Measurements from ENCODE around the gene RNF34. TPM values are rescaled to one million over a fixed set of nuclear protein-coding genes. Genes with fewer than 3 reads are reported as not detected.

The RNF34 gene
- total and polyA plus RNA-seq, 2 of the 8 experiments (the other 6 are each of a cell fraction or from before 2014, with no cell fraction given) = 37.9 to 57.6 TPM

- no peak overlapping the region for H3K4ac ChIP-seq (replicated peaks; ENCODE audit: insufficient read length, low read depth, low read length)
- WGBS, 2 experiments (ENCODE audit: extremely low coverage in 1 of 2, insufficient coverage in 1 of 2, insufficient read length in 1 of 2, insufficient replicate concordance in 2 of 2, low coverage in 1 of 2, low lambda C conversion rate in 2 of 2, missing lambda C conversion rate in 1 of 2) = 88% methylated on average over 10 of the region's 16 CpGs; no CpG with 5 or more reads in 1 of the 2 experiments
- H3K23me2 ChIP-seq (ENCODE audit: low read depth, low read length) = no peaks in the 10 kb centered on the region
- H2BK120ac ChIP-seq (replicated peaks; ENCODE audit: low read depth, low read length) = no peak overlapping the region
- H3K4me3 ChIP-seq (ENCODE audit: extremely low read depth in 1 of 4, insufficient read depth in 2 of 4, low read depth in 3 of 4, low read length in 4 of 4) = no peak overlapping the region
- H3K27ac ChIP-seq (ENCODE audit: low read depth, low read length) = no peak overlapping the region
- peaks cover 12% of the 10 kb centered on the region for H3K79me1 ChIP-seq (ENCODE audit: low read depth, low read length)
- H3K9ac ChIP-seq (replicated peaks in 1 of 4; ENCODE audit: extremely low read depth in 1 of 4, low read depth in 3 of 4, low read length in 3 of 4) = no peak overlapping the region
- no peak overlapping the region for H4K5ac ChIP-seq (ENCODE audit: insufficient read length, low read depth, low read length)
- ChIA-PET POLR2A (ENCODE audit: partially characterized antibody) (no interaction called here), CTCF (ENCODE audit: partially characterized antibody) (interaction anchor here (0.8 to 1.2 kb wide), 2 partner anchors 10 to 38 kb away, joined by 3 to 6 read pairs; no protein-coding TSS in a partner anchor)
- H3K4me2 ChIP-seq (ENCODE audit: insufficient read depth in 1 of 2, low read depth in 2 of 2, low read length in 2 of 2) = no peak overlapping the region
- no peak overlapping the region for H3K14ac ChIP-seq (ENCODE audit: insufficient read length)
- H3K9me3 ChIP-seq (ENCODE audit: insufficient read depth in 2 of 2, low read depth in 1 of 2, low read length in 1 of 2) = no peaks in the 10 kb centered on the region
- H3K4me1 ChIP-seq (replicated peaks in 1 of 4; ENCODE audit: control insufficient read depth in 3 of 4, insufficient read depth in 4 of 4, low read length in 3 of 4) = peaks cover 0 to 2% (median 0%) of the 10 kb centered on the region in 4 experiments; a peak in 3 of 7 replicates
- H2AK5ac ChIP-seq (ENCODE audit: low read depth, low read length) = no peak overlapping the region
- H2BK15ac ChIP-seq (ENCODE audit: low read length) = no peak overlapping the region
- H4K91ac ChIP-seq (replicated peaks; ENCODE audit: insufficient read length, low read length) = no peak overlapping the region
- H3K18ac ChIP-seq (ENCODE audit: extremely low read depth, low read length) = no peak overlapping the region; the same call in 1 of the 2 replicates
- no peak overlapping the region for H2BK12ac ChIP-seq (ENCODE audit: low read depth, low read length)
- no peak overlapping the region for H2BK20ac ChIP-seq (ENCODE audit: low read length)
- H4K20me1 ChIP-seq (replicated peaks in 1 of 2; ENCODE audit: control insufficient read depth in 1 of 2, insufficient read depth in 2 of 2, low read length in 2 of 2) = peaks cover 12 to 16% of the 10 kb centered on the region in 2 experiments
- FAIRE-seq = no peak
- no peak overlapping the region for H3K23ac ChIP-seq (ENCODE audit: insufficient read length)
- no peak overlapping the region; the same call in 1 of the 2 replicates for H2BK5ac ChIP-seq (ENCODE audit: low read depth, low read length)
- H2AFZ ChIP-seq (ENCODE audit: low read length) = no peak overlapping the region
- H3K36me3 ChIP-seq (ENCODE audit: control insufficient read depth in 2 of 4, insufficient read depth in 4 of 4, low read length in 3 of 4) = peaks cover 2 to 29% (median 11%) of the 10 kb centered on the region in 4 experiments; a peak in 6 of 8 replicates
- H3K56ac ChIP-seq (replicated peaks; ENCODE audit: insufficient read length, low read depth, low read length) = no peak overlapping the region
- DNase-seq (ENCODE audit: low read depth in 1 of 2, low spot score in 2 of 2) = no peak
- no peak overlapping the region for H4K8ac ChIP-seq (ENCODE audit: extremely low read depth, insufficient read depth, low read length)
- no peaks in the 10 kb centered on the region for H3K27me3 ChIP-seq (replicated peaks in 1 of 4; ENCODE audit: control insufficient read depth in 3 of 4, extremely low read depth in 1 of 4, insufficient read depth in 3 of 4, low read length in 3 of 4)
- peaks cover 0 to 24% of the 10 kb centered on the region in 2 experiments; a peak in 1 of 4 replicates for H3K79me2 ChIP-seq (ENCODE audit: control insufficient read depth in 1 of 2, insufficient read depth in 2 of 2, low read length in 2 of 2)
- TF ChIP-seq YY1 (IDR thresholded peaks at IDR 0.05; ENCODE audit: low read depth, low read length) (no peak), CHD1 (IDR thresholded peaks at IDR 0.05; ENCODE audit: low read depth, low read length) (no peak), SP2 (IDR thresholded peaks at IDR 0.05; ENCODE audit: low read length) (no peak), TEAD4 (IDR thresholded peaks at IDR 0.05; ENCODE audit: low read depth, low read length) (no peak), SP4 (IDR thresholded peaks at IDR 0.05; ENCODE audit: low read length) (no peak), RBBP5 (IDR thresholded peaks at IDR 0.05; ENCODE audit: borderline replicate concordance, low read depth, low read length) (no peak), KDM1A (IDR thresholded peaks at IDR 0.05; ENCODE audit: borderline replicate concordance, low read length) (no peak), CEBPB (IDR thresholded peaks at IDR 0.05; ENCODE audit: low read depth, low read length) (no peak), EZH2 (IDR thresholded peaks at IDR 0.05; ENCODE audit: low read depth, low read length, severe bottlenecking) (no peak), FOSL1 (IDR thresholded peaks at IDR 0.05; ENCODE audit: insufficient read depth, low read depth, low read length) (no peak), BACH1 (IDR thresholded peaks at IDR 0.05; ENCODE audit: low read length) (no peak), ATF2 (IDR thresholded peaks at IDR 0.05; ENCODE audit: low read length) (no peak), TCF12 (IDR thresholded peaks at IDR 0.05; ENCODE audit: low read depth, low read length) (no peak)
Measured at GRCh38 chr12:121448771-121449315, 48.9 kb downstream of the RNF34 start.
